Glomerular visceral epithelial cell (primary cell): Measurements from ENCODE around the gene TMPRSS9.
A peak's percentile ranks its signal among the peaks of the same experiment; 100 is the strongest.
"Not testable (repeated sequence)": the region's sequence is repeated elsewhere in the genome, so short reads cannot be mapped to it uniquely, and the experiment has no call there.

ENCODE experiments used
- DNase-seq: peaks from one replicate; pipeline ENCODE4 v3.0.0-alpha.2; 2016; ENCODE audit errors: extremely low spot score

The TMPRSS9 gene

DNA sequence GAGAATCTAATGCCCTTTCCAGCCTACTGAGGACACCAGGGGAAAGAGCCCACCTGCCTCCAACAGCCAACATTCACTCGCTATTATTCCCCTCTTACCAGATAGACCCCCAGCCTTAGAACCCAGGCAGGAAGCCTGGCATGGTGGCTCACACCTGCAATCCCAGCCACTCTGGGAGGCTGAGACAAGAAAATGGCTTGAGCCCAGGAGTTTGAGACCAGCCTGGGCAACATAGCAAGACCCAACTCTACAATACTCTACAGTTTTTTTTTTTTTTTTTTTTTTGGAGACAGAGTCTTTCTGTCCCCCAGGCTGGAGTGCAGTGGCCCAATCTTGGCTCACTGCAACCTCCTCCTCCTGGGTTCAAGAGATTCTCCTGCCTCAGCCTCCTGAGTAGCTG, 100.2 kb downstream of the TMPRSS9 start:
- no peak for DNase-seq

DNA sequence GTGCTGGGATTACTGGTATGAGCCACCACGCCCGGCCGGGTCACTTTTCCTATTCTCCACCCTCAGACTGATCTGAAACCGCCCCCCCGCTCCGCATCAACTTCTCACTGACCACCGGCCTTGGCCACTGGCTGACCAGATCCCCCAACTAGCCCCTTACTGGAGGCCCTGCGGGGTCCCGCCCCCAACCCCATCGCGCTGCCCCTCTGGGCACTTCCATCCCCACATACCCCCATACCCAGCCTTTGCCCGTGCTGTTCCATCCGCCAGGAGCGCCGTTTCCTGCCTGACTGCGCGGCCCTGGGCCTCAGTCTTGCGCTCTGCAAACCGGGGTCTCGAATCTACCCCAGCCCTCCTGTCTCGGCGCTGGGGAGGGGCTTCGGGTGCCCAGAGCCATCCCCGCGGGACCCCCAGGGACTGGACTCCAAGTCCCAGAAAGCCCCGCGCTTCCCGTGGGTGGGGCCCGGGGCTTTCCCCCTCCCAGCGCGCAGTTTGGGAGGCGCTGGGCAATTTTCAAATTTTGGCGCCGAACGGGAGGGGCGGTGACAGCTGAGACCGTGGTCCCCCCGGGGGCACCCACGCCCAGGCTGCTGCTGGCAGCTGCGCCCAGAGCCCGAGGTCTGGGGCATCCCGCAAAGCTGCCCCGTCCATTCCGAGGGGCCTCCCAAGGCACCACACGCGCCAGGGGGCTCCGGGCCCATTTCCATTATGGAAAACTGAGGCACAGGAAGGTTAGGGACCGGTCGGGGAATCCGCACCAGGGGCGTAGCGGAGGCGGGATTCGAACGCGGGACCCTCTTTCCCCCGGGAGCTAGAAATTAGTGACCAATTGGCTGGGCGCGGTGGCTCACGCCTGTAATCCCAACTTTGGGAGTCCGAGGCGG, 101.9 kb downstream of the TMPRSS9 start:
- peak; percentile 73 for DNase-seq

DNA sequence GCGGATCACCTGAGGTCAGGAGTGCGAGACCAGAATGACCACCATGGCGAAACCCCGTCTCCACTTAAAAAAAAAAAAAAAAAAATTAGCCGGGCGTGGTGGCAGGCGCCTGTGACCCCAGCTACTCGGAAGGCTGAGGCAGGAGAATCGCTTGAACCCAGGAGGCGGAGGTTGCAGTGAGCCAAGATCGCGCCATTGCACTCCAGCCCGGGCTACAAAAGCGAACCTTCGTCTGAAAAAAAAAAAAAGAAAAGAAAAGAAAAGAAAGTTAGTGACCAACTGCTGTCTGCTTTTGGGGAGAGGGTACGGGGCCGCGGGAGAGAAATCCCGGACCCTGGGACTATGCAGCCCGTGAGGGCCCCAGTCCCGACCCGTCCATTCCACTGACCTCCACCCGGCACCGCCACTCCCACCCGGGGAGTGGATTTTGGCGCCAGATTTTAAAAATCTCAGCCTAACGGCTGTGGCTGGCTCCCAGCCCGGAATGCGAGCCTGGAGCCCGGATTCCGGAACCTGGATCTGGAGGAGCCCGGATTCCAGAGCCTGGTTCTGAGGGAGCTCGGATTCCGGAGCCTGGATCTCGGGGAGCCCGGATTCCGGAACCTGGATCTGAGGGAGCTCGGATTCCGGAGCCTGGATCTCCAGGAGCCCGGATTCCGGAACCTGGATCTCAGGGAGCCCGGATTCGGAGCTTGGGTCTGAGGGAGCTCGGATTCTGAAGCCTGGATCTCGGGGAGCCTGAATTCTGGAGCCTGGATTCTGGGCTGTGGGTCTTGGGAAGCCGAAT, 102.8 kb downstream of the TMPRSS9 start:
- DNase-seq = peak; percentile 98

DNA sequence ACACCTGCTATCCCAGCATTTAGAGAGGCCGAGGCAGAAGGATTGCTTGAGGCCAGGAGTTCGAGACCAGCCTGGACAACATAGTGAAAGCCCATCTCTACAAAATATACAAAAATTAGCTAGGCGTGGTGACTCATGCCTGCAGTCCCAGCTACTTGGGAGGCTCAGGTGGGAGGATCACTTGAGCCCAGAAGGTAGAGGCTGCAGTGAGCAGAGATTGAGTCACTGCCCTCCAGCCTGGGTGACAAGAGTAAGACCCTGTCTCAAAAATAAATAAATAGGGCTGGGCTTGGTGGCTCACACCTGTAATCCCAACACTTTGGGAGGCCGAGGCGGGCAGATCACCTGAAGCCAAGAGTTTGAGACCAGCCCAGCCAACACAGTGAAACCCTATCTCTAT, 103.6 kb downstream of the TMPRSS9 start:
- not testable (repeated sequence) for DNase-seq

DNA sequence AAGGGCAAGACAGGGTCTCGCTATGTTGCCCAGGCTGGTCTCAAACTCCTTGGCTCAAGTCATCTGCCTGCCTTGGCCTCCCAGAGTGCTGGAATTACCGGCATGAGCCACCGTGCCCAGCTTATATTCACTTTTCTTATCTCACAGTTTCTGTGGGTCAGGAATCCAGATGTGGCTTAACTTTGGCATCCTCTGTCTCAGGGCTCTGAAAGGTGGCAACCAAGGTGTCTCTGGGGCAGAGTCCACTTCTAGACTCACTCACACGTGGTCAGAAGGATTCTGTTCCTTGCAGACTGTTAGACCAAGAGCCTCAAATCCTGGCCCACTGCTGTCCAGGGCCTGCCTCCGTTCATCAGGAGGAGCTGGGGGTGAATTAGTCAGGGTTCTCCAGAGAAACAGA, 104.3 kb downstream of the TMPRSS9 start:
- no peak for DNase-seq

DNA sequence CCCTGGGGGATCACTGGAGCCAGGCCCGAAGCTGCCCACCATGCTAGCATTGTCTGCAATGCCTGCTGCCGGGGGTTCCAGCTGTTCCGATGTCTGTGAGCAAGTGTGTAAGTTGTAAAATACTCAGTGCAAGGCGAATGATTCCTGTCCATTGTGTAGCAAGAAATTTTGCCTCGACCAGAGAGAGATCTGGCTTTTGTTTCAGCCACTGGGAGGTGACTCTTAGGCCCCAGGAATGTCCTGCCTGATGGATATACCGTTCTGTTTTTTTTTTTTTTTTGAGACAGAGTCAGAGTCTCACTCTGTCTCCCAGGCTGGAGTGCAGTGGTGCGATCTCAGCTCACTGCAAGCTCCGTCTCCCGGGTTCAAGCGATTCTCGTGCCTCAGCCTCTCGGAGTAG, 108.5 kb downstream of the TMPRSS9 start:
- no peak for DNase-seq

DNA sequence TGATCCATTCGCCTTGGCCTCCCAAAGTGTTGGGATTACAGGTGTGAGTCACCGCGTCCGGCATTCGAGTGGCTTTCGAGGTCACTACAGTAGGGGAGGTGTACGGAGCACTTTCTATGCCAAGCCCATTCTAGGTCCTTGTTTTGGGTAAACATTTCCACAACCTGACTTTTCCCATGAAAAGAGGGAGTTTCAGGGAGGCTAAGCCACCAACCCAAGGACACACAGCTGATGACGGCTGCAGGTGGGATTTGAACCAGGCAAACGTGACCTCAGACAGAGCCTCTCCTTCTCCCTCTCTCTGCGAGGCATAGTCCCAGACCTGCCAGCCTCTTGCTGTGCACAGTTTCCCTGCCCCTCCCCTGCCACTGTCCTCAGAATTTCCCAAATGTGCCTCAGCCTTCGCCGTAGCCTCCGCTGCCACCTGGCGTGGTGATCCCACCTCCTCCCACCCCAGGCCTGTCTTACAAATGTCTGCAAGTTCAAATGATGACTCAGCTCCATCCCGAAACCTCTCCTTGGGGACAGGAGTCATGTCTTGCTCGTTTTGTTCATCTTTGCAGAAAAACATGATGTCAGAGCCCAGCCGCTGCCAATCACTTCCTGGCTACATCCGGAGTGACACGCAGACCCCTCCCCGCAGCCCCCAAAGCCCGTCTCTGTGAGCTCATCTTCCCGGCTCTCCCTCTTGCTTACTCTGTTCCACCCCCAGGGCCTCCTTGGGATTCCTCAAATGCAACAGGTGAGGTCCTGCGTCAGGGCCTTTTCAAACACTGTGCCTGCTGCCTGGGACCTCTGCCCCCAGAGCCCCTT, 109.2 kb downstream of the TMPRSS9 start:
- peak; percentile 91 for DNase-seq

DNA sequence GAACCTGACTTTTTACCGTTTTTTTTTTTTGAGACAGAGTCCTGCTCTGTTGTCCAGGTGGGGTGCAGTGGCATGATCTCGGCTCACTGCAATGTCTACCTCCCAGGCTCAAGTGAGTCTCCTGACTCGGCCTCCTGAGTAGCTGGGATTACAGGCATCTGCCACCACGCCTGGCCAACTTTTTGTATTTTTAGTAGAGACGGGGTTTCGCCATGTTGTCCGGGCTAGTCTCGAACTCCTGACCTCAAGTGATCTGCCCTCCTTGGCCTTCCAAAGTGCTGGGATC, 109.8 kb downstream of the TMPRSS9 start:
- DNase-seq = peak; percentile 44

DNA sequence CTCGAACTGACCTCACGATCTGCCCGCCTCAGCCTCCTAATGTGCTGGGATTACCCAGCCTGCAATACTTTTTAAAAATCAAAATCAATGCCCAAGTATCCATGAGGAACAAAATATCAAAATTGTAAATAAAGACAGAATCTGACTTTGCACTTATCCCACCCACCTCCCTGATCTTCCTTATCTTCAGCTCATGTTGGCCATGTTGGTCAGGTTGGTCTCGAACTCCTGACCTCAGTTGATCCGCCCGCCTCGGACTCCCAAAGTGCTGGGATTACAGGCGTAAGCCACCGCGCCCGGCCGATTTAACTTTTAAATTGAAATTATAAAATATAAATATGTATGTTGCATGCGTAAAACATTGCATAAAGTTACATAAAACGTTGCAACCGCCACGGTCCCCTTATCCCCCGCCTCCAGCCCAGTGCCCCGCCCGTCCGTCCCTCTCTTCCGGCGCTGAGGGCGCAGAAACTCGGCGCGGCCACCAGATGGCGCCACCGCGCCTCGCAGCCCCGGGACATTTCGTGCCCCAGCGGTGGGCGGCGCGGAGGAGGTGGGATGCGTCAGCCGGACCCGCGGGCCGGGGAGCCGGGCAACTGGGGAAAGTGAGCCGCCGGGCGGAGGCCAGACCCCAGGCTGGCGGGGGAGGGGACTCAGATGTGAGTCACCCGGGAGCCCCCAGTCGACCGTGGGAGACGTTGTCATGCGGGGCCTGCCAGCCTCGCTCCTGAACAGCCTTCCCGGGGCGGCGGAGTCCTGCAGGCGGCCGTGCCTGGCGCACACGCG, 114.4 kb downstream of the TMPRSS9 start:
- peak; percentile 95 for DNase-seq

DNA sequence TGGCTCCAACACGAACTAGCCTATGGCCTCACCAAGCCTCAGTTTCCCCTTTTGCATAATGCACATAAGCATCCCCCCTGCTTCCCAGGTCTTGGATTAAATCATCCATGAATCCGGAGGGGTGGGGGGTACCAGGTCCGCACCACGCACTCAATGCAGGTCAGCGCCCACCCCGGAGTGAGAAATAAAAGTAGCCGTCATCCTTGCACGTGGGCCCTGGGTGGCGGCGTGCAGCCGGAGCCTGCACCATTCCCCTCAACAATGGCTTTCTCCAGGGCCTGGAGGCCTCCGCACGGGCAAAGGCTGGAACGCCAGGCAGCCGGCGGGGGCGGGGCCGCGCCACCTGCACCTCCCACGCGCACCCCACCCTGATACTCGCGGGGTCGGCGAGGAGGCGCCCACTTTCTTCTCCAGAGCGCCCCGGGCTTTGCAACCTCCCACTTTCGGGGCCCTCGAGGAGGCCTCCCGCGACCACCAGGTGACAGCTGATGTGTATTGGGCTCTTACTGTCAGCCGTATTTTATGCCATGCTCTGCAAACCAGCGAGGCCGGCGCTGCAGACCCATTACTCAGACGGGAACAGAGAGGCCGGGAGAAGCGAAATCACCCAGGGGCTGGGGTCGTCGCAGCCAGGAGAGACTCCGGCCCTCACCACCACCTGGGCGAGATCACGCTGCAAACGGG, 115.1 kb downstream of the TMPRSS9 start:
- DNase-seq = peak; percentile 76
